ENCODE data around the gene CIB1.

DNA sequence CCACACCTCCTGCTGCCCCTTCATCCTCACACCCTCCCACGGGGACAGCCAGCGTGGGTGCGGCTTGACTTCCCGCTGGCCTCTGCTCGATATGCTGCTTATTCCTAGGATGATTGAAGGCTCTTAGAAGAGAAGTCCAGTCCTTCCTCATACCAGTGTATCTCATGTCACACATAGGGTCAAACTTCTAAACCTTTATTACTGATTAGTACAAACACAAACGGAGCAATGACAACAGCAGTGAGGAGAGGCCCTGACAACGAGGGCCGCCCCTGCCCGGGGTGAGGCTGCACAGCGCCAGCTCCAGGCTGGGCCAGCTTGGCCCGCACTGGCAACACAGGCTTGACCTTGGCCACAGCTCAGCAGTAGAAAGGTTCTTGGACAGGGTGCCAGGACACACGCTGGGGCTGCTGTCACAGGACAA lies 3.7 kb downstream of the CIB1 start:
- TF ChIP-seq RFX5 (IDR thresholded peaks at IDR 0.05; ENCODE audit: borderline replicate concordance, low read depth, low read length) (no peak), SIX5 (IDR thresholded peaks at IDR 0.05; ENCODE audit: low read depth, low read length) (no peak)
